K562 (cell line): ENCODE measurements around the gene RREB1. TPM values are rescaled to one million over a fixed set of nuclear protein-coding genes. Genes with fewer than 3 reads are reported as not detected.
A peak's percentile ranks its signal among the peaks of the same experiment; 100 is the strongest.

ENCODE experiments used
- BCOR ChIP-seq: fragments of 450-650 bp; IDR thresholded peaks from 2 replicates; pipeline ENCODE4 v1.6.1; 2016
- BRF1 ChIP-seq: IDR thresholded peaks from 3 replicates; pipeline ENCODE4 v1.6.1; 2011; ENCODE audit warnings: borderline replicate concordance, mild to moderate bottlenecking; ENCODE audit not compliant: insufficient read length; ENCODE audit errors: extremely low read depth
- CHD1 ChIP-seq: fragments of 200-600 bp; sonication (generic); IDR thresholded peaks from one replicate; pipeline ENCODE4 v1.6.1; 2012; ENCODE audit warnings: mild to moderate bottlenecking, moderate library complexity, low read length, inconsistent platforms
- COPS2 ChIP-seq: fragments of 450-650 bp; conservative IDR thresholded peaks from 2 replicates; pipeline ENCODE4 v1.6.1; 2016; ENCODE audit warnings: mild to moderate bottlenecking, moderate library complexity
- FOXK2 ChIP-seq, 2 experiments: fragments of 450-650 bp; IDR thresholded peaks in 1 of 2; conservative IDR thresholded peaks in 1 of 2; 2 replicates each; pipeline ENCODE4 v1.6.1; 2016; ENCODE audit warnings: low read depth in 2 of 2, mild to moderate bottlenecking in 1 of 2
- HDAC2 ChIP-seq: fragments of 450-650 bp; IDR thresholded peaks from 2 replicates; pipeline ENCODE4 v1.6.1; 2016; ENCODE audit warnings: mild to moderate bottlenecking
- HMGN3 ChIP-seq: IDR thresholded peaks from 2 replicates; pipeline ENCODE4 v1.6.1; 2011; ENCODE audit warnings: borderline replicate concordance, low read depth, mild to moderate bottlenecking, mixed read lengths, low read length; ENCODE audit not compliant: insufficient read length; ENCODE audit errors: extremely low read depth
- KDM5B ChIP-seq: fragments of 200-600 bp; sonication (generic); IDR thresholded peaks from 2 replicates; pipeline ENCODE4 v1.6.1; 2012; ENCODE audit warnings: low read depth, mild to moderate bottlenecking, moderate library complexity, low read length, control low read depth, inconsistent platforms; ENCODE audit not compliant: insufficient replicate concordance
- TAF1 ChIP-seq: IDR thresholded peaks from 2 replicates; pipeline ENCODE4 v1.6.1; 2011; ENCODE audit warnings: mild to moderate bottlenecking, low read length, moderate library complexity; ENCODE audit not compliant: insufficient read depth, control insufficient read depth, severe bottlenecking; ENCODE audit errors: extremely low read depth
- TAF7 ChIP-seq: fragments of 450-650 bp; IDR thresholded peaks from 2 replicates; pipeline ENCODE4 v1.6.1; 2016; ENCODE audit warnings: missing genetic modification characterization, missing compliant biosample characterization
- TCFL5 ChIP-seq: fragments of 250-450 bp; sonication (Bioruptor Pico); conservative IDR thresholded peaks from 2 replicates; pipeline ENCODE4 v1.6.1; 2021; ENCODE audit warnings: mild to moderate bottlenecking, moderate library complexity, matching md5 sums
- ZBTB40 ChIP-seq, 2 experiments: fragments of 450-650 bp in 1 of 2; sonication (generic) in 1 of 2; formaldehyde crosslinking in 1 of 2; IDR thresholded peaks; 2 replicates each; pipeline versions ENCODE4 v1.7.1 to v1.9.0; 2016 to 2022; ENCODE audit warnings: inconsistent platforms in 1 of 2, mild to moderate bottlenecking in 1 of 2, missing genetic modification reagents in 1 of 2
- ZFP91 ChIP-seq: sonication (generic); formaldehyde crosslinking; IDR thresholded peaks from 2 replicates; pipeline ENCODE4 v1.8.0; 2022; ENCODE audit warnings: mild to moderate bottlenecking, missing genetic modification reagents
- ZNF121 ChIP-seq: sonication (generic); formaldehyde crosslinking; conservative IDR thresholded peaks from 2 replicates; pipeline ENCODE4 v1.8.0; 2022; ENCODE audit warnings: missing genetic modification reagents
- ZNF24 ChIP-seq: fragments of 450-650 bp; IDR thresholded peaks from 2 replicates; pipeline ENCODE4 v1.6.1; 2016
- ZNF431 ChIP-seq: sonication (generic); formaldehyde crosslinking; IDR thresholded peaks from 2 replicates; pipeline ENCODE4 v1.8.0; 2022; ENCODE audit warnings: mild to moderate bottlenecking, missing genetic modification reagents
- polyA plus RNA-seq, 8 experiments: library from polyadenylated mRNA; depleted of rRNA in 4 of 8; stranded (reverse) in 5 of 8; unstranded in 3 of 8; fragments of >200 nt; fragmentation: Nextera tagmentation in 2 of 8; fragmentation: Illumina TruSeq in 1 of 8; extraction: Ambion mirVana in 2 of 8; extraction: Trizol in 1 of 8; gene quantifications; 2 replicates each; pipeline versions ENCODE4 v1.2.1 to v1.2.3, GENCODE V29; 2011 to 2014; ENCODE audit warnings: inconsistent platforms in 1 of 8, missing spikeins in 1 of 8
- total RNA-seq, 7 experiments: library from RNA; depleted of rRNA in 6 of 7; stranded (reverse); fragments of >200 nt in 6 of 7; fragmentation: Illumina TruSeq in 2 of 7; extraction: Trizol in 2 of 7; gene quantifications; 2 replicates each; pipeline versions ENCODE4 v1.2.1 to v1.2.3, GENCODE V29; 2011 to 2021; ENCODE audit warnings: low replicate concordance in 1 of 7

Gene RREB1
- total and polyA plus RNA-seq, 9 of the 15 experiments (the other 6 are each of a cell fraction or from before 2014, with no cell fraction given): 3.3 to 64.2 (median 19.3) TPM

- TF ChIP-seq ZBTB40 (IDR thresholded peaks at IDR 0.05): no peak
- no peak for TF ChIP-seq ZBTB40 (CRISPR knock-in tag; IDR thresholded peaks at IDR 0.05)
- no peak for TF ChIP-seq ZNF121 (CRISPR knock-in tag)
- 0 out of 2 replicates have a peak, but pooled peaks have one; percentile 6 for TF ChIP-seq BCOR
- TF ChIP-seq HDAC2: peak; percentile 36
- TF ChIP-seq FOXK2 (conservative IDR thresholded peaks at IDR 0.05 in 1 of 2, IDR thresholded peaks at IDR 0.05 in 1 of 2; ENCODE audit: low read depth in 2 of 2): peak; percentile 37 to 63; a peak in 3 of 4 replicates
- peak; percentile 46 for TF ChIP-seq TAF7 (tag)
- TF ChIP-seq BRF1: no peak
- TF ChIP-seq ZNF431 (CRISPR knock-in tag): 0 out of 2 replicates have a peak, but pooled peaks have one; percentile 20
- peak; percentile 37 for TF ChIP-seq TAF1
- peak; percentile 6 for TF ChIP-seq CHD1
- no peak for TF ChIP-seq TCFL5
- no peak for TF ChIP-seq COPS2
- TF ChIP-seq HMGN3: peak; percentile 71
- no peak for TF ChIP-seq ZFP91 (CRISPR knock-in tag)
- peak; percentile 72; the same call in 1 of the 2 replicates for TF ChIP-seq ZNF24
- peak; percentile 53 for TF ChIP-seq KDM5B
Measured at GRCh38 chr6:7198833-7199800, 91.4 kb downstream of the RREB1 start (continued).
